ENCODE data around the gene FAF2. TPM values are rescaled to one million over a fixed set of nuclear protein-coding genes. Genes with fewer than 3 reads are reported as not detected.

Gene FAF2
- polyA plus RNA-seq, 2 of the 4 experiments (the other 2 are of a cell fraction) = 42.4 to 90.3 TPM

GRCh38 chr5:176497852-176498251 lies 49.7 kb downstream of the FAF2 start:
- no peak for TF ChIP-seq USF2 (IDR thresholded peaks at IDR 0.05)
- TF ChIP-seq MAFK (IDR thresholded peaks at IDR 0.05; ENCODE audit: partially characterized antibody) = peak; percentile 8
- TF ChIP-seq RNF2 (IDR thresholded peaks at IDR 0.05; ENCODE audit: borderline replicate concordance, low read depth) = no peak
- TF ChIP-seq FOSL2 (IDR thresholded peaks at IDR 0.05) = no peak
- peak; percentile 18; the same call in 1 of the 2 replicates for TF ChIP-seq FOSL2 (CRISPR knock-in tag; IDR thresholded peaks at IDR 0.05)
- no peak for TF ChIP-seq TP53 (CRISPR knock-in tag; IDR thresholded peaks at IDR 0.05)
- no peak for TF ChIP-seq HMGXB4 (CRISPR knock-in tag; IDR thresholded peaks at IDR 0.05; ENCODE audit: borderline replicate concordance)
- no peak for TF ChIP-seq MAX (IDR thresholded peaks at IDR 0.05)
- WGBS (ENCODE audit: missing lambda C conversion rate) = 48% methylated on average over 9 of the region's 9 CpGs
- DNase-seq (ENCODE audit: low read depth in 1 of 2, low spot score in 1 of 2) = no peak
- Histone ChIP-seq H3K27ac (no peak overlapping the region), H3K9me3 (no peaks in the 10 kb centered on the region), H3K4me2 (no peak overlapping the region), H3K4me3 (no peak overlapping the region), H3K4me1 (peaks cover 18% of the 10 kb centered on the region; the same call in 2 of the 3 replicates)
- FAIRE-seq = no peak
- ChIA-PET CTCF (no interaction called here), POLR2A (interaction anchor here (1.5 kb wide), 1 partner anchor 50 kb away, joined by 3 read pairs; no protein-coding TSS in a partner anchor)
- peak in 1 of 2 experiments; percentile 60; a peak in 2 of 6 replicates for ATAC-seq

- POLR2A ChIA-PET = no interaction called here
- TF ChIP-seq BHLHE40 (IDR thresholded peaks at IDR 0.05; ENCODE audit: low read depth, low read length) = no peak
- peak; percentile 72 for TF ChIP-seq MAFK (IDR thresholded peaks at IDR 0.05; ENCODE audit: partially characterized antibody)
- TF ChIP-seq MAZ (IDR thresholded peaks at IDR 0.05; ENCODE audit: borderline replicate concordance, low read depth, low read length) = no peak
- no peak for TF ChIP-seq USF2 (IDR thresholded peaks at IDR 0.05)
- no peak for TF ChIP-seq EP300 (IDR thresholded peaks at IDR 0.05)
- no peak for TF ChIP-seq RFX5 (IDR thresholded peaks at IDR 0.05)
- no peaks in the 10 kb centered on the region for H3K9me3 ChIP-seq
- CTCF ChIA-PET = no interaction called here
- ATAC-seq (no peak), DNase-seq (ENCODE audit: low read depth in 1 of 2, low spot score in 1 of 2) (no peak), FAIRE-seq (no peak)
- H3K4me1 ChIP-seq = peaks cover 18% of the 10 kb centered on the region; the same call in 2 of the 3 replicates
- H3K4me2 ChIP-seq = no peak overlapping the region
- no peak overlapping the region for H3K27ac ChIP-seq
- WGBS (ENCODE audit: missing lambda C conversion rate) = 94% methylated on average over 5 of the region's 5 CpGs
- H3K4me3 ChIP-seq = no peak overlapping the region
These were observed 51.1 kb downstream of the FAF2 start for GRCh38 chr5:176499273-176499672.

- ChIA-PET CTCF (interaction anchor here (0.8 to 1.7 kb wide), 3 partner anchors 12 to 18 kb away, joined by 3 to 5 read pairs (median 3); no protein-coding TSS in a partner anchor), POLR2A (no interaction called here)
- no peak for TF ChIP-seq KDM5A (IDR thresholded peaks at IDR 0.05)
- TF ChIP-seq KDM1A (IDR thresholded peaks at IDR 0.05; ENCODE audit: low read depth) = 0 out of 2 replicates have a peak, but pooled peaks have one; percentile 24
- TF ChIP-seq FOSB (CRISPR knock-in tag; IDR thresholded peaks at IDR 0.05) = no peak
- TF ChIP-seq FOSL2 (IDR thresholded peaks at IDR 0.05) = no peak
- TF ChIP-seq FOSL2 (CRISPR knock-in tag; IDR thresholded peaks at IDR 0.05) = no peak
- no peak for TF ChIP-seq SREBF2 (IDR thresholded peaks at IDR 0.05)
- Histone ChIP-seq H3K4me2 (no peak overlapping the region), H3K9me3 (no peaks in the 10 kb centered on the region), H3K4me1 (peaks cover 18% of the 10 kb centered on the region; the same call in 2 of the 3 replicates), H3K27ac (no peak overlapping the region), H3K4me3 (no peak overlapping the region)
- no peak for ATAC-seq
- 95% methylated on average over 3 of the region's 3 CpGs for WGBS (ENCODE audit: missing lambda C conversion rate)
- DNase-seq (ENCODE audit: low read depth in 1 of 2, low spot score in 1 of 2) = no peak
- no peak for FAIRE-seq
These were observed 52.3 kb downstream of the FAF2 start for GRCh38 chr5:176500511-176500910.
